ENCODE measurements around the gene EXOC1L. TPM values are rescaled to one million over a fixed set of nuclear protein-coding genes. Genes with fewer than 3 reads are reported as not detected.

Gene EXOC1L
- total RNA-seq, 1 donor from 2014 or later = 0.83 TPM

- Mint-ChIP-seq H3K9me3 (ENCODE audit: unreplicated experiment) (no peaks in the 10 kb centered on the region), H3K4me3 (ENCODE audit: unreplicated experiment) (no peak overlapping the region), H3K4me1 (ENCODE audit: low read depth, unreplicated experiment) (peaks cover 5% of the 10 kb centered on the region), H3K27me3 (ENCODE audit: unreplicated experiment) (no peaks in the 10 kb centered on the region), H3K36me3 (ENCODE audit: unreplicated experiment) (peaks cover 5% of the 10 kb centered on the region), H3K27ac (ENCODE audit: unreplicated experiment) (no peak overlapping the region)
- TF ChIP-seq CTCF (IDR thresholded peaks at IDR 0.05; ENCODE audit: partially characterized antibody, unreplicated experiment) = no peak
- DNase-seq = no peak
Observed at GRCh38 chr4:55820279-55820678, 689 bp downstream of the EXOC1L start.

- H3K4me1 Mint-ChIP-seq (ENCODE audit: low read depth, unreplicated experiment) = peaks cover 5% of the 10 kb centered on the region
- DNase-seq = no peak
- no peaks in the 10 kb centered on the region for H3K9me3 Mint-ChIP-seq (ENCODE audit: unreplicated experiment)
- H3K4me3 Mint-ChIP-seq (ENCODE audit: unreplicated experiment) = no peak overlapping the region
- TF ChIP-seq CTCF (IDR thresholded peaks at IDR 0.05; ENCODE audit: partially characterized antibody, unreplicated experiment) = no peak
- H3K27me3 Mint-ChIP-seq (ENCODE audit: unreplicated experiment) = no peaks in the 10 kb centered on the region
- no peaks in the 10 kb centered on the region for H3K36me3 Mint-ChIP-seq (ENCODE audit: unreplicated experiment)
- H3K27ac Mint-ChIP-seq (ENCODE audit: unreplicated experiment) = no peak overlapping the region
Observed at GRCh38 chr4:55822329-55822728, 2.7 kb downstream of the EXOC1L start.

GRCh38 chr4:55824865-55825264 lies 5.3 kb downstream of the EXOC1L start:
- TF ChIP-seq CTCF (IDR thresholded peaks at IDR 0.05; ENCODE audit: partially characterized antibody, unreplicated experiment) = no peak
- Mint-ChIP-seq H3K36me3 (ENCODE audit: unreplicated experiment) (peaks cover 4% of the 10 kb centered on the region), H3K4me1 (ENCODE audit: low read depth, unreplicated experiment) (no peaks in the 10 kb centered on the region), H3K27me3 (ENCODE audit: unreplicated experiment) (no peaks in the 10 kb centered on the region), H3K27ac (ENCODE audit: unreplicated experiment) (no peak overlapping the region), H3K4me3 (ENCODE audit: unreplicated experiment) (no peak overlapping the region), H3K9me3 (ENCODE audit: unreplicated experiment) (no peaks in the 10 kb centered on the region)
- DNase-seq = no peak

- no peaks in the 10 kb centered on the region for H3K4me1 Mint-ChIP-seq (ENCODE audit: low read depth, unreplicated experiment)
- H3K27ac Mint-ChIP-seq (ENCODE audit: unreplicated experiment) = no peak overlapping the region
- no peaks in the 10 kb centered on the region for H3K27me3 Mint-ChIP-seq (ENCODE audit: unreplicated experiment)
- no peaks in the 10 kb centered on the region for H3K9me3 Mint-ChIP-seq (ENCODE audit: unreplicated experiment)
- H3K36me3 Mint-ChIP-seq (ENCODE audit: unreplicated experiment) = peaks cover 4% of the 10 kb centered on the region
- no peak overlapping the region for H3K4me3 Mint-ChIP-seq (ENCODE audit: unreplicated experiment)
- DNase-seq = no peak
- TF ChIP-seq CTCF (IDR thresholded peaks at IDR 0.05; ENCODE audit: partially characterized antibody, unreplicated experiment) = no peak
Observed at GRCh38 chr4:55826986-55827385, 7.4 kb downstream of the EXOC1L start.

- H3K4me3 Mint-ChIP-seq (ENCODE audit: unreplicated experiment) = no peak overlapping the region
- no peaks in the 10 kb centered on the region for H3K27me3 Mint-ChIP-seq (ENCODE audit: unreplicated experiment)
- no peak overlapping the region for H3K27ac Mint-ChIP-seq (ENCODE audit: unreplicated experiment)
- H3K4me1 Mint-ChIP-seq (ENCODE audit: low read depth, unreplicated experiment) = no peaks in the 10 kb centered on the region
- H3K36me3 Mint-ChIP-seq (ENCODE audit: unreplicated experiment) = peaks cover 4% of the 10 kb centered on the region
- TF ChIP-seq CTCF (IDR thresholded peaks at IDR 0.05; ENCODE audit: partially characterized antibody, unreplicated experiment) = no peak
- H3K9me3 Mint-ChIP-seq (ENCODE audit: unreplicated experiment) = no peaks in the 10 kb centered on the region
- no peak for DNase-seq
Observed at GRCh38 chr4:55827582-55827981, 8.0 kb downstream of the EXOC1L start.

Measured in glutamatergic neuron (in vitro differentiated cells).